ENCODE measurements around the gene UNC45A.
"Not testable (repeated sequence)": the region's sequence is repeated elsewhere in the genome, so short reads cannot be mapped to it uniquely, and the experiment has no call there.

The UNC45A gene

GRCh38 chr15:90918835-90919234 is 16.2 kb upstream of the UNC45A start:
- TF ChIP-seq CTCF (conservative IDR thresholded peaks at IDR 0.05; ENCODE audit: low read depth, low read length) = no peak
- H3K27ac ChIP-seq = no peak overlapping the region

GRCh38 chr15:90921887-90922286 is 13.2 kb upstream of the UNC45A start:
- Histone ChIP-seq H3K36me3 (ENCODE audit: insufficient read depth) (no peaks in the 10 kb centered on the region), H3K27ac (peak overlapping the region; percentile 67; the same call in 1 of the 2 replicates), H4K20me1 (ENCODE audit: insufficient read depth) (no peaks in the 10 kb centered on the region), H3K9ac (no peak overlapping the region), H3K4me2 (peak overlapping the region; percentile 49; the same call in 1 of the 2 replicates), H3K27me3 (ENCODE audit: insufficient read depth, low read depth) (no peaks in the 10 kb centered on the region), H3K4me3 (IDR thresholded peaks at IDR 0.05; ENCODE audit: insufficient read depth, low read depth, low read length) (no peak overlapping the region), H3K4me1 (ENCODE audit: low read depth, poor library complexity, severe bottlenecking) (peaks cover 47% of the 10 kb centered on the region), H2AFZ (ENCODE audit: low read depth) (no peak overlapping the region), H3K79me2 (ENCODE audit: insufficient read depth, low read depth) (no peaks in the 10 kb centered on the region)
- no peak for TF ChIP-seq CTCF (conservative IDR thresholded peaks at IDR 0.05; ENCODE audit: low read depth, low read length)

More at GRCh38 chr15:90918835-90919234, 16.2 kb upstream of the UNC45A start:
- peaks cover 53% of the 10 kb centered on the region for H3K4me1 ChIP-seq (ENCODE audit: low read depth, poor library complexity, severe bottlenecking)
- no peak overlapping the region for H3K4me2 ChIP-seq
- no peak overlapping the region for H2AFZ ChIP-seq (ENCODE audit: low read depth)
- H3K9ac ChIP-seq = no peak overlapping the region
- no peaks in the 10 kb centered on the region for H3K79me2 ChIP-seq (ENCODE audit: insufficient read depth, low read depth)
- no peaks in the 10 kb centered on the region for H3K27me3 ChIP-seq (ENCODE audit: insufficient read depth, low read depth)
- no peaks in the 10 kb centered on the region for H3K36me3 ChIP-seq (ENCODE audit: insufficient read depth)
- no peak overlapping the region for H3K4me3 ChIP-seq (IDR thresholded peaks at IDR 0.05; ENCODE audit: insufficient read depth, low read depth, low read length)
- H4K20me1 ChIP-seq (ENCODE audit: insufficient read depth) = no peaks in the 10 kb centered on the region

- Histone ChIP-seq H3K4me2 (peak overlapping the region; percentile 49), H3K9ac (peak overlapping the region; percentile 11; the same call in 1 of the 2 replicates), H3K27ac (peak overlapping the region; percentile 67), H3K4me1 (ENCODE audit: low read depth, poor library complexity, severe bottlenecking) (peaks cover 47% of the 10 kb centered on the region)
- H3K4me3 ChIP-seq (IDR thresholded peaks at IDR 0.05; ENCODE audit: insufficient read depth, low read depth, low read length); H3K27me3 ChIP-seq (ENCODE audit: insufficient read depth, low read depth); H4K20me1 ChIP-seq (ENCODE audit: insufficient read depth); H3K36me3 ChIP-seq (ENCODE audit: insufficient read depth); H3K79me2 ChIP-seq (ENCODE audit: insufficient read depth, low read depth); H2AFZ ChIP-seq (ENCODE audit: low read depth): not testable (repeated sequence)
Measured at GRCh38 chr15:90922712-90923322, 12.3 kb upstream of the UNC45A start.

GRCh38 chr15:90924375-90924774 is 10.7 kb upstream of the UNC45A start:
- Histone ChIP-seq H3K27me3 (ENCODE audit: insufficient read depth, low read depth) (no peaks in the 10 kb centered on the region), H3K4me1 (ENCODE audit: low read depth, poor library complexity, severe bottlenecking) (peaks cover 50% of the 10 kb centered on the region), H3K27ac (peak overlapping the region; percentile 67), H3K4me2 (peak overlapping the region; percentile 49), H3K9ac (peak overlapping the region; percentile 23; the same call in 1 of the 2 replicates), H3K36me3 (ENCODE audit: insufficient read depth) (no peaks in the 10 kb centered on the region), H3K79me2 (ENCODE audit: insufficient read depth, low read depth) (no peaks in the 10 kb centered on the region), H3K4me3 (IDR thresholded peaks at IDR 0.05; ENCODE audit: insufficient read depth, low read depth, low read length) (no peak overlapping the region), H2AFZ (ENCODE audit: low read depth) (peak overlapping the region; percentile 35; the same call in 1 of the 2 replicates), H4K20me1 (ENCODE audit: insufficient read depth) (no peaks in the 10 kb centered on the region)
- no peak for TF ChIP-seq CTCF (conservative IDR thresholded peaks at IDR 0.05; ENCODE audit: low read depth, low read length)

- not testable (repeated sequence) for H4K20me1 ChIP-seq (ENCODE audit: insufficient read depth); H3K27ac ChIP-seq; H3K9ac ChIP-seq; H3K4me3 ChIP-seq (IDR thresholded peaks at IDR 0.05; ENCODE audit: insufficient read depth, low read depth, low read length); H3K27me3 ChIP-seq (ENCODE audit: insufficient read depth, low read depth); H3K4me2 ChIP-seq; H3K79me2 ChIP-seq (ENCODE audit: insufficient read depth, low read depth); H2AFZ ChIP-seq (ENCODE audit: low read depth); H3K36me3 ChIP-seq (ENCODE audit: insufficient read depth)
- H3K4me1 ChIP-seq (ENCODE audit: low read depth, poor library complexity, severe bottlenecking) = peaks cover 57% of the 10 kb centered on the region
Measured at GRCh38 chr15:90926766-90927165, 8.3 kb upstream of the UNC45A start.

GRCh38 chr15:90928106-90928505 is 7.0 kb upstream of the UNC45A start:
- peaks cover 50% of the 10 kb centered on the region for H3K4me1 ChIP-seq (ENCODE audit: low read depth, poor library complexity, severe bottlenecking)
- H2AFZ ChIP-seq (ENCODE audit: low read depth); H3K4me2 ChIP-seq; H3K9ac ChIP-seq; H3K27me3 ChIP-seq (ENCODE audit: insufficient read depth, low read depth); H3K79me2 ChIP-seq (ENCODE audit: insufficient read depth, low read depth); H3K4me3 ChIP-seq (IDR thresholded peaks at IDR 0.05; ENCODE audit: insufficient read depth, low read depth, low read length); H3K27ac ChIP-seq; H3K36me3 ChIP-seq (ENCODE audit: insufficient read depth); H4K20me1 ChIP-seq (ENCODE audit: insufficient read depth): not testable (repeated sequence)
